ENCODE measurements around the gene ACTL10.

DNA sequence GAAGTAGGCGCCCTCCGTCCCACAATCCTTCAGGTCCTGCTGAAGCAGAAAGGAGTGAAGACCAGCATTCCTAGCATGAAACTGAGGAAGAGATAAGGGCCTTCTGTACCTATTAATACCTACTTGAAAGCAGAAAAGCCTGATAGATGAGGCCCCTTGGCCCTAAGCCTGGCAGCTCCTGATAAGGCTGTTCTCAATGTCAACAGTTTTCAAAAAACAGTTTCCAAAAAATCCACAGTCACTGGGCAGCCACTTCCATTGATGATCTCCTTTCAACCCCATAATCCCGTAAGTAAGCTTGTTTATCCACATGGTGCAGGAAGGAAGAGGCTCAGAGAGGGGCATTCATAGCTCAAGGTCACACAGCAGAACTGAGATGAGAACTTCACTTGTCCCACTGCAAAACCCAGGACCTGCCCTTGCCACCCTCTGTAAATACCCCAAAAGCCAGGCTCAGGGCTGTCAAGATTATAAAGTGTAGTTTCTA, 22.2 kb downstream of the ACTL10 start:
- TF ChIP-seq, protein P1, sequence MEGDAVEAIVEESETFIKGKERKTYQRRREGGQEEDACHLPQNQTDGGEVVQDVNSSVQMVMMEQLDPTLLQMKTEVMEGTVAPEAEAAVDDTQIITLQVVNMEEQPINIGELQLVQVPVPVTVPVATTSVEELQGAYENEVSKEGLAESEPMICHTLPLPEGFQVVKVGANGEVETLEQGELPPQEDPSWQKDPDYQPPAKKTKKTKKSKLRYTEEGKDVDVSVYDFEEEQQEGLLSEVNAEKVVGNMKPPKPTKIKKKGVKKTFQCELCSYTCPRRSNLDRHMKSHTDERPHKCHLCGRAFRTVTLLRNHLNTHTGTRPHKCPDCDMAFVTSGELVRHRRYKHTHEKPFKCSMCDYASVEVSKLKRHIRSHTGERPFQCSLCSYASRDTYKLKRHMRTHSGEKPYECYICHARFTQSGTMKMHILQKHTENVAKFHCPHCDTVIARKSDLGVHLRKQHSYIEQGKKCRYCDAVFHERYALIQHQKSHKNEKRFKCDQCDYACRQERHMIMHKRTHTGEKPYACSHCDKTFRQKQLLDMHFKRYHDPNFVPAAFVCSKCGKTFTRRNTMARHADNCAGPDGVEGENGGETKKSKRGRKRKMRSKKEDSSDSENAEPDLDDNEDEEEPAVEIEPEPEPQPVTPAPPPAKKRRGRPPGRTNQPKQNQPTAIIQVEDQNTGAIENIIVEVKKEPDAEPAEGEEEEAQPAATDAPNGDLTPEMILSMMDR (tag by site-specific recombination; IDR thresholded peaks at IDR 0.05): no peak
- TF ChIP-seq, protein P2, sequence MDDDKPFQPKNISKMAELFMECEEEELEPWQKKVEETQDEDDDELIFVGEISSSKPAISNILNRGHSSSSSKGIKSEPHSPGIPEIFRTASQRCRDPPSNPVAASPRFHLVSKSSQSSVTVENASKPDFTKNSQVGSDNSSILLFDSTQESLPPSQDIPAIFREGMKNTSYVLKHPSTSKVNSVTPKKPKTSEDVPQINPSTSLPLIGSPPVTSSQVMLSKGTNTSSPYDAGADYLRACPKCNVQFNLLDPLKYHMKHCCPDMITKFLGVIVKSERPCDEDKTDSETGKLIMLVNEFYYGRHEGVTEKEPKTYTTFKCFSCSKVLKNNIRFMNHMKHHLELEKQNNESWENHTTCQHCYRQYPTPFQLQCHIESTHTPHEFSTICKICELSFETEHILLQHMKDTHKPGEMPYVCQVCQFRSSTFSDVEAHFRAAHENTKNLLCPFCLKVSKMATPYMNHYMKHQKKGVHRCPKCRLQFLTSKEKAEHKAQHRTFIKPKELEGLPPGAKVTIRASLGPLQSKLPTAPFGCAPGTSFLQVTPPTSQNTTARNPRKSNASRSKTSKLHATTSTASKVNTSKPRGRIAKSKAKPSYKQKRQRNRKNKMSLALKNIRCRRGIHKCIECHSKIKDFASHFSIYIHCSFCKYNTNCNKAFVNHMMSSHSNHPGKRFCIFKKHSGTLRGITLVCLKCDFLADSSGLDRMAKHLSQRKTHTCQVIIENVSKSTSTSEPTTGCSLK (tag by site-specific recombination; IDR thresholded peaks at IDR 0.05): no peak
- TF ChIP-seq GLIS2 (tag by site-specific recombination; IDR thresholded peaks at IDR 0.05) (no peak), ZNF121 (tag by site-specific recombination; IDR thresholded peaks at IDR 0.05) (no peak), ZNF530 (tag by site-specific recombination; IDR thresholded peaks at IDR 0.05; ENCODE audit: low read depth) (no peak), ZNF670 (tag by site-specific recombination; IDR thresholded peaks at IDR 0.05; ENCODE audit: low read depth) (no peak), ZNF843 (tag by site-specific recombination; IDR thresholded peaks at IDR 0.05) (no peak), GLI4 (tag by site-specific recombination; IDR thresholded peaks at IDR 0.05) (no peak), HOXC10 (CRISPR knock-in tag; IDR thresholded peaks at IDR 0.05) (no peak)
- TF ChIP-seq, protein P3, sequence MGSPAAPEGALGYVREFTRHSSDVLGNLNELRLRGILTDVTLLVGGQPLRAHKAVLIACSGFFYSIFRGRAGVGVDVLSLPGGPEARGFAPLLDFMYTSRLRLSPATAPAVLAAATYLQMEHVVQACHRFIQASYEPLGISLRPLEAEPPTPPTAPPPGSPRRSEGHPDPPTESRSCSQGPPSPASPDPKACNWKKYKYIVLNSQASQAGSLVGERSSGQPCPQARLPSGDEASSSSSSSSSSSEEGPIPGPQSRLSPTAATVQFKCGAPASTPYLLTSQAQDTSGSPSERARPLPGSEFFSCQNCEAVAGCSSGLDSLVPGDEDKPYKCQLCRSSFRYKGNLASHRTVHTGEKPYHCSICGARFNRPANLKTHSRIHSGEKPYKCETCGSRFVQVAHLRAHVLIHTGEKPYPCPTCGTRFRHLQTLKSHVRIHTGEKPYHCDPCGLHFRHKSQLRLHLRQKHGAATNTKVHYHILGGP (tag by site-specific recombination; IDR thresholded peaks at IDR 0.05): no peak
